Measurements from ENCODE around the gene EMC8.
"Not testable (repeated sequence)": the region's sequence is repeated elsewhere in the genome, so short reads cannot be mapped to it uniquely, and the experiment has no call there.

EMC8 gene

GRCh38 chr16:85810742-85811115, 11.4 kb upstream of the EMC8 start:
- no peak for DNase-seq (ENCODE audit: extremely low spot score)
- TF ChIP-seq L3MBTL2 (conservative IDR thresholded peaks at IDR 0.05) (no peak), PKNOX1 (IDR thresholded peaks at IDR 0.05) (no peak), HDGF (IDR thresholded peaks at IDR 0.05; ENCODE audit: borderline replicate concordance) (no peak), FOXA1 (IDR thresholded peaks at IDR 0.05) (no peak), SP1 (IDR thresholded peaks at IDR 0.05) (no peak), ARNT (IDR thresholded peaks at IDR 0.05) (no peak), FOXM1 (IDR thresholded peaks at IDR 0.05; ENCODE audit: borderline replicate concordance) (no peak)
- ChIA-PET POLR2A (no interaction called here), CTCF (no interaction called here)

GRCh38 chr16:85810097-85810741, 10.9 kb upstream of the EMC8 start:
- ChIA-PET CTCF (interaction anchor here (0.7 kb wide), 1 partner anchor 9 kb away, joined by 3 read pairs; no protein-coding TSS in a partner anchor), POLR2A (no interaction called here)
- no peak for TF ChIP-seq FOXM1 (IDR thresholded peaks at IDR 0.05; ENCODE audit: borderline replicate concordance)
- TF ChIP-seq L3MBTL2 (conservative IDR thresholded peaks at IDR 0.05) = no peak
- TF ChIP-seq BHLHE40 (IDR thresholded peaks at IDR 0.05; ENCODE audit: borderline replicate concordance) = no peak
- no peak for TF ChIP-seq LEF1 (IDR thresholded peaks at IDR 0.05; ENCODE audit: borderline replicate concordance)
- no peak for TF ChIP-seq PKNOX1 (IDR thresholded peaks at IDR 0.05)
- TF ChIP-seq ARNT (IDR thresholded peaks at IDR 0.05) = no peak
- no peak for TF ChIP-seq FOXK2 (IDR thresholded peaks at IDR 0.05)
- no peak for DNase-seq (ENCODE audit: extremely low spot score)

GRCh38 chr16:85809645-85810044, 10.3 kb upstream of the EMC8 start:
- POLR2A ChIA-PET = interaction anchor here (1.3 kb wide), 1 partner anchor 9 kb away, joined by 3 read pairs; no protein-coding TSS in a partner anchor
- TF ChIP-seq PKNOX1 (IDR thresholded peaks at IDR 0.05) (no peak), SP1 (IDR thresholded peaks at IDR 0.05) (no peak), NFRKB (IDR thresholded peaks at IDR 0.05) (no peak), FOXM1 (IDR thresholded peaks at IDR 0.05; ENCODE audit: borderline replicate concordance) (no peak), SUZ12 (IDR thresholded peaks at IDR 0.05) (no peak), FOXK2 (IDR thresholded peaks at IDR 0.05) (no peak), CTBP1 (IDR thresholded peaks at IDR 0.05; ENCODE audit: borderline replicate concordance) (no peak), ELF4 (IDR thresholded peaks at IDR 0.05) (no peak)
- CTCF ChIA-PET = interaction anchor here (0.7 kb wide), 1 partner anchor 10 kb away, joined by 3 read pairs; no protein-coding TSS in a partner anchor
- no peak for DNase-seq (ENCODE audit: extremely low spot score)

GRCh38 chr16:85808926-85809325, 9.6 kb upstream of the EMC8 start:
- no peak for DNase-seq (ENCODE audit: extremely low spot score)
- TF ChIP-seq PKNOX1 (IDR thresholded peaks at IDR 0.05) = no peak
- no peak for TF ChIP-seq ELF4 (IDR thresholded peaks at IDR 0.05)
- TF ChIP-seq FOXM1 (IDR thresholded peaks at IDR 0.05; ENCODE audit: borderline replicate concordance) = no peak
- TF ChIP-seq TARDBP (IDR thresholded peaks at IDR 0.05) = no peak
- TF ChIP-seq CTBP1 (IDR thresholded peaks at IDR 0.05; ENCODE audit: borderline replicate concordance) = no peak
- no peak for TF ChIP-seq L3MBTL2 (conservative IDR thresholded peaks at IDR 0.05)
- TF ChIP-seq SUZ12 (IDR thresholded peaks at IDR 0.05) = no peak
- POLR2A ChIA-PET = interaction anchor here (1.3 kb wide), 1 partner anchor 9 kb away, joined by 3 read pairs; no protein-coding TSS in a partner anchor

GRCh38 chr16:85808104-85808503, 8.8 kb upstream of the EMC8 start:
- DNase-seq (ENCODE audit: extremely low spot score); CTCF ChIA-PET: not testable (repeated sequence)

More at GRCh38 chr16:85808926-85809325, 9.6 kb upstream of the EMC8 start:
- CTCF ChIA-PET = no interaction called here

GRCh38 chr16:85807340-85807739, 8.0 kb upstream of the EMC8 start:
- POLR2A ChIA-PET; CTCF ChIA-PET; DNase-seq (ENCODE audit: extremely low spot score): not testable (repeated sequence)

More at GRCh38 chr16:85808104-85808503, 8.8 kb upstream of the EMC8 start:
- POLR2A ChIA-PET = interaction anchor here (1.3 kb wide), 1 partner anchor 8 kb away, joined by 3 read pairs; no protein-coding TSS in a partner anchor

GRCh38 chr16:85806539-85806938, 7.2 kb upstream of the EMC8 start:
- TF ChIP-seq SUZ12 (IDR thresholded peaks at IDR 0.05) (no peak), ELF4 (IDR thresholded peaks at IDR 0.05) (no peak), ZNF384 (IDR thresholded peaks at IDR 0.05) (no peak)
- CTCF ChIA-PET = no interaction called here
- POLR2A ChIA-PET = no interaction called here
- no peak for DNase-seq (ENCODE audit: extremely low spot score)
